ENCODE results near the gene FLNB. TPM values are rescaled to one million over a fixed set of nuclear protein-coding genes. Genes with fewer than 3 reads are reported as not detected.
A peak's percentile ranks its signal among the peaks of the same experiment; 100 is the strongest.

The FLNB gene
- total and polyA plus RNA-seq, 2 of the 13 experiments (the other 11 are each of a cell fraction or from before 2014, with no cell fraction given): 106 to 130 TPM

GRCh38 chr3:58102976-58103451, 94.8 kb downstream of the FLNB start (continued):
- TF ChIP-seq GATAD2A (CRISPR knock-in tag; IDR thresholded peaks at IDR 0.05): peak; percentile 65
- TF ChIP-seq HNF1A (IDR thresholded peaks at IDR 0.05; ENCODE audit: low read depth): peak; percentile 84
- peak; percentile 92 for TF ChIP-seq HNF1A (CRISPR knock-in tag; IDR thresholded peaks at IDR 0.05; ENCODE audit: borderline replicate concordance)
- TF ChIP-seq ZBTB42 (CRISPR knock-in tag; IDR thresholded peaks at IDR 0.05): no peak
- TF ChIP-seq ZNF138 (CRISPR knock-in tag; IDR thresholded peaks at IDR 0.05; ENCODE audit: low read depth): no peak
- TF ChIP-seq ZFP90 (CRISPR knock-in tag; IDR thresholded peaks at IDR 0.05; ENCODE audit: borderline replicate concordance): no peak
- TF ChIP-seq REPIN1 (CRISPR knock-in tag; IDR thresholded peaks at IDR 0.05; ENCODE audit: borderline replicate concordance, low read depth): 0 out of 2 replicates have a peak, but pooled peaks have one; percentile 19
- no peak for TF ChIP-seq ZNF747 (CRISPR knock-in tag; IDR thresholded peaks at IDR 0.05; ENCODE audit: borderline replicate concordance)
- no peak for TF ChIP-seq SMC3 (IDR thresholded peaks at IDR 0.05; ENCODE audit: low read length)
- TF ChIP-seq ZZZ3 (CRISPR knock-in tag; IDR thresholded peaks at IDR 0.05; ENCODE audit: borderline replicate concordance): no peak
- TF ChIP-seq ZNF552 (CRISPR knock-in tag; IDR thresholded peaks at IDR 0.05; ENCODE audit: borderline replicate concordance): no peak
- no peak for TF ChIP-seq ELF1 (CRISPR knock-in tag; IDR thresholded peaks at IDR 0.05)
- 0 out of 2 replicates have a peak, but pooled peaks have one; percentile 13 for TF ChIP-seq ZNF337 (CRISPR knock-in tag; IDR thresholded peaks at IDR 0.05; ENCODE audit: borderline replicate concordance, low read depth)
- no peak for TF ChIP-seq ZNF883 (CRISPR knock-in tag; IDR thresholded peaks at IDR 0.05; ENCODE audit: not compliant biosample characterization)
- 0 out of 2 replicates have a peak, but pooled peaks have one; percentile 1 for TF ChIP-seq THRA (CRISPR knock-in tag; IDR thresholded peaks at IDR 0.05; ENCODE audit: borderline replicate concordance)
- no peak for TF ChIP-seq ZNF230 (CRISPR knock-in tag; IDR thresholded peaks at IDR 0.05)
- peak; percentile 37 for TF ChIP-seq MED1 (CRISPR knock-in tag; IDR thresholded peaks at IDR 0.05)
- TF ChIP-seq ZBTB26 (CRISPR knock-in tag; IDR thresholded peaks at IDR 0.05; ENCODE audit: borderline replicate concordance): peak; percentile 92; the same call in 1 of the 2 replicates
- TF ChIP-seq ZNF782 (CRISPR knock-in tag; IDR thresholded peaks at IDR 0.05; ENCODE audit: borderline replicate concordance): peak; percentile 34; the same call in 1 of the 2 replicates
- TF ChIP-seq ZBTB43 (CRISPR knock-in tag; conservative IDR thresholded peaks at IDR 0.05): peak; percentile 86
- no peak for TF ChIP-seq ZNF382 (CRISPR knock-in tag; IDR thresholded peaks at IDR 0.05; ENCODE audit: borderline replicate concordance)
- no peak for TF ChIP-seq MAFK (conservative IDR thresholded peaks at IDR 0.05 in 1 of 2, IDR thresholded peaks at IDR 0.05 in 1 of 2; ENCODE audit: low read length in 2 of 2)
